Left lobe of liver (tissue), 2 donors: ENCODE results near the gene DNMT1. TPM values are rescaled to one million over a fixed set of nuclear protein-coding genes. Genes with fewer than 3 reads are reported as not detected.
"Not testable (repeated sequence)": the region's sequence is repeated elsewhere in the genome, so short reads cannot be mapped to it uniquely, and the experiment has no call there.

Source experiments
- ATAC-seq: fragments of 200-7000 bp; cut with Tn5 transposase; one replicate; pipeline ENCODE4 v1.9.1; 2020; ENCODE audit warnings: mild to moderate bottlenecking, moderate library complexity
- DNase-seq: peaks from one replicate; pipeline ENCODE4 v3.0.0-alpha.2; 2020; ENCODE audit warnings: low spot score
- total RNA-seq: library from RNA; stranded (reverse); gene quantifications from one replicate; pipeline ENCODE4 v1.2.1, GENCODE V29; 2021
- donor health status: DM: no; HTN: no; CAD: no; lungs with moderate emphysema.
- donor health status: DM: no; HTN: yes; CAD: no.

DNMT1 gene
- total RNA-seq: 21.5 TPM

DNA sequence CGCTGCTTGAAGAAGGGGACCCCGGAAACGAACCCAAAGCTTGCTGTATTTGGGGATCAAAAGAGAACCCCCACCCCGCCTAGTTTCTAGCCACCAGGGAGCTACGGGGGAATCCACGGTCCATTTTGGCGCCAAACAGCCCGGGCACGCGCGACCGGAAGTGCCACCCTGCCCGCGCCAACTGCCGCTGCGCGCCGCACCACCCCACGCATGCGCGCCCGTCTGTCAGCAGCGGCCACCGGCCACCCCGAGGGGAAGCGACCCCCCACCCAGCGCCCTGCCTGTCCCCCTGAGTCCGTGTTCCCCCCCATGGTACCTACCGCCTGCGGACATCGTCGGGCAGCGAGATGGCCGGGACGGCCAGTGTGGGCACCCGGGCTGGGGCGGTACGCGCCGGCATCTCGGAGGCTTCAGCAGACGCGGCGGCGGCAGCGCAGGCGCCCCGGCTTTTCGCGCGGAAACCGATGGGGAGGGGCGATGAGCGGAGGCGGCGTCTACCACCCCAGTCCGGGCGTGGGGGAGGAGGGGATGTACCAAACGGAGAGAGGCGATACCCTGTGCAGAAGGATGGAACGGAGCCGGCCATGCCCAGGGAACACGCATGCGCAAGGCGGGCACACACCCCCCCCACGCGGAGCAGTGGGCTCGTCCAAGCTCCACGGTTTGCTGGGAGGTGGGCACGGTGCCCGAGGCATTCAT is at the start of gene DNMT1:
DNMT1 (minus strand) TSS at position 454 of the 699 bp plus-strand sequence; CDS start at position 400, 54 bp downstream.
- DNase-seq (peak; percentile 95), ATAC-seq (peak; percentile 94)

DNA sequence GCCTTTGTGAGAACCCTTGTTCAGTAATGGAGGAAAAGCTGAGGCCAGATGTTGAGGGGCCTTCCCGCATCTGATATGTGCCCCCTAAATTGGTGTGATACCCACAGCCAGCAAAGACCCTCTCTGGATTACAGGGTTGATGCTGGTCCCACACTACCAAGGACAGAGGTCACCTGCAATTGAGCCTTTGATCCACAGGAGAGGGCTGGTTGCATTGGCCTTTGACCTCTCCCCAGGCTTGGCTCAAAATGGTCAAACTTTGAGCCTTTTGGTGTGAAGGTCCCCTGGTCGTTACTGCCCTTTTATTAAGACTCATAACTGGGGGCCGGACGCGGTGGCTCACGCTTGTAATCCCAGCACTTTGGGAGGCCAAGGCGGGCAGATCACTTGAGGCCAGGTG is 48.9 kb upstream of the DNMT1 start:
- no peak for ATAC-seq

DNA sequence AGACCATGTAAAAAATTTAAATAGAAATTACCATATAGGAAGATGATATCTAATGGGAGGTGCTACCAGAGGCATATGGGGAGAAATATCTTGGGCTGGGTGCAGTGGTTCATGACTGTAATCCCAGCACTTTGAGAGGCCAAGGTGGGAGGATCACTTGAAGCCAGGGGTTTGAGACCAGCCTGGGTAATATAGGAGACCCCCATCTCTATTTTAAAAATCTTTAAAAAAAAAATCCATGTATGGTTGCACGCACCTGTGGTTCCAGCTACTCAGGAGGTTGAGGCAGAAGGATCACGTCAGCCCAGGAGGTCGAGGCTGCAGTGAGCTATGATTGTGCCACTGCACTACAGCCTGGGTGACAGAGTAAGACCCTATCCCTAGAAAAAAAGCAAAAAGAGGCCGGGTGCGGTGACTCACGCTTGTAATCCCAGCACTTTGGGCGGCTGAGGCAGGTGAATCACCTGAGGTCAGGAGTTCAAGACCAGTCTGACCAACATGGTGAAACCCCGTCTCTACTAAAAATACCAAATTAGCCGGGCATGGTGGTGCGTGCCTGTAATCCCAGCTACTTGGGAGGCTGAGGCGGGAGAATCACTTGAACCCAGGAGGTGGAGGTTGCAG is 47.2 kb upstream of the DNMT1 start:
- ATAC-seq, DNase-seq: not testable (repeated sequence)

More for the DNA sequence above, 48.9 kb upstream of the DNMT1 start:
- no peak for DNase-seq

DNA sequence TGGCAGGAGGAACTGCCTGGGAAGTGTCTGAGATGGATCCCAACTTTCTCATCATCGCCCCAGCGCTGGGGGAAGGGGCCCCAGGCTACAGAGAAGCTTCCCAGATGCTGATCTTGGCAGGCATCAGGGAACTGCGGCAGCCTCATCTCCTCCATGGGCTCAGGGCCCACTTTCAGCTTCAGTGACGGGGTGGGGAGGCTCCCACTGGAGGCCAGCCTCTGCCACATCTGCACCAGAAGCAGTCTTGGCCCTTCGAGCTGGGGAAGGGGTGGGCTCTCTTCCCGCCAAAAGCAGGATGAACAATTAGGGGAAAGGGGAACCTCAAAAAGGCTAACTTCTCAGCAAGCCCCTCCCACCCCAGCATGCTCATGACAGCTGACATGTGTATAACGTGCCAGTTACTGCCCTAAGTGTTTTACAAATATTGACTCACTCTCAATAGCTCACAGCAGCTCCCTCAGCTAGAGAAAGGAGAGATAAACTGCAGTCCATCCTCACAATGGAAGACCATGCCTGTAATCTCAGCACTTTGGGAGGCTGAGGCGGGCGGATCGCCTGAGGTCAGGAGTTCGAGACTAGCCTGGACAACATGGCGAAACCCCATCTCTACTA is 43.5 kb upstream of the DNMT1 start:
- DNase-seq (no peak), ATAC-seq (peak; percentile 71)

DNA sequence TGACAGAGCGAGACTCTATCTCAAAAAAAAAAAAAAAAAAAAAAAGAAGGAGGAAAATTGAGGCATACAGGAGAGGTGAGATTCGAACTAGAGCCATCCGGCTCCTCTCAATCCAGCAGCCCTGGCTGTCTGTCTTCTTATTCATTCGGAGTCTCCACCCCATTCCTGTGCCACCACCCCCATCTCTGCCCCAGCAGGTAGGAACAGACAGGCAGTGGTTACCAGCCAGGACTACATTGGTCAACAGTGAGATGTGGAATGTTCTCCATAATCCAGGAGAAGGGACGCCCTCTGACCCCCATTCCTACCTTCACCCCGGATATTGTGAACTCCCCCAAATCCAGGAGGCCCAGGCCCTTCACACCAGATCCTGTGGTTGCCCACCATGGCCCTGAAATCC is 42.9 kb upstream of the DNMT1 start:
- DNase-seq: no peak
- ATAC-seq: peak; percentile 36

DNA sequence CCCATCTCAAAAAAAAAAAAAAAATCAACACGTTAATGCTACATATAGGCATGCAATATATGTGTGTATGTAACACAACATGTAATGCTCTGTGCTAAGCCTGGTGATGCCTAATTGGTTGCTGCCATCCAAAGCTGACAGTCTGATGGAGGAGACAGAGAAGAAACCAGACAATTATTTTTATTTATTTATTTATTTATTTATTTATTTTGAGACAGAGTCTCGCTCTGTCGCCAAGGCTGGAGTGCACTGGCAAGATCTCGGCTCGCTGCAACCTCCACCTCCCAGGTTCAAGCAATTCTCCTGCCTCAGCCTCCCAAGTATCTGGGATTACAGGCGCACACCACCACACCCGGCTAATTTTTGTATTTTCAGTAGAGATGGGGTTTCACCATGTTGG is 40.7 kb upstream of the DNMT1 start:
- DNase-seq, ATAC-seq: not testable (repeated sequence)

DNA sequence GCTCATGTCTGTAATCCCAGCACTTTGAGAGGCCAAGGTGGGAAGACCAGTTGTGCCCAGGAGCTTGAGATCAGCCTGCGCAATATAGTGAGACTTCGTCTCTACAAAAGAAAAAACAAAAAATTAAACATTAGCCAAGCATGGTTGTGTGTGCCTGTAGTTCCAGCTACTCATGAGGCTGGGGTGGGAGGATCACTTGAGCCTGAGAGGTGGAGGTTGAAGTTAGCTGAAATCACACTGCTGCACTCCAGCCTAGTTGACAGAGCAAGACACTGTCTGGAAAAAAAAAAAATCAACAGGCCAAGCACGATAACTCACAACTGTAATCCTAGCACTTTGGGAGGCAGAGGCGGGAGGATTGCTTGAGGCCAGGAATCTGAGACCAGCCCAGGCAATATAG is 40.2 kb upstream of the DNMT1 start:
- DNase-seq (no peak), ATAC-seq (no peak)

DNA sequence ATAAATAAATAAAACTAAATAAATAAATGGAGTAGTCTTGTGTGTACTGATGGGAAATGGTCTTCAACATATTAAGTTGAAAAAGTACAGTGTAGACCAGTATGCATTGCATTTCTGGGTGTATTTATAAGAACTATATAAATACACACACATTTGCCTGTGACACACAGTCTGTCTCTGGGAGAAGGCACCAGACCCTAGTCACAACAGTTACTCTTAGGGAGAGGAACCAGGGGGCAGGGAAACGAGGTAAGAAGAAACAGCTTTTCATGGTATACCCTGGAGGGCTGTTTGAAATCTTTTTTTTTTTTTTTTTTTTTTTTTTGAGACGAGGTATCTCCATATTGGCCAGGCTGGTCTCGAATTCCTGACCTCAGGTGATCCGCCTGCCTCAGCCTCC is 39.2 kb upstream of the DNMT1 start:
- ATAC-seq: no peak
- DNase-seq: no peak

DNA sequence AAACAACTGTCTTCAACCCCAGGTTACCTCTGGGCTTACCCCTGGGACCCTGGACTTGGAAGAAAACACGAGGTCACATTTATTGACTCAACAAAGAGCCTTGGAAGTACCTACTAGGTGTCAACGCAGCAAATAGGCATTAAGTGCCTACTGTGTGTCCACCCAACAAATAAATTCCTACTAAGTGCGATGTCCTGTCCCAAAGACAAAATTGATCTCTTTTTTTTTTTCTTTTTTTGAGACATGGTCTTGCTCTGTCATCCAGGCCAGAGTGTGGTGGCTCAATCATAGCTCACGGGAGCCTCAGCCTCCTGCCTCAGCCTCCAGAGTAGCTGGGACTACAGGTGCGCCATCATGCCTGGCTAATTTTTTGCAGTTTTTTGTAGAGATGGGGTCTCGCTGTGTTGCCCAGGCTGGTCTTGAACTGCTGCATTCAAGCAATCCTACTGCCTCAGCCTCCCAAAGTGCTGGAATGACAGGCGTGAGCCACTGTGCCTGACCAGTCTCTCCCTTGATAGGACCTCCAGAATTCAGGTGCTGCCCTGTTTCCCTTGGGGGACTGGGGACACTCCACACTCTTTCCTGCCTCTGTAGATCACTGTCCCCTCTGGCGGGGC is 37.0 kb upstream of the DNMT1 start:
- DNase-seq (no peak), ATAC-seq (no peak)

DNA sequence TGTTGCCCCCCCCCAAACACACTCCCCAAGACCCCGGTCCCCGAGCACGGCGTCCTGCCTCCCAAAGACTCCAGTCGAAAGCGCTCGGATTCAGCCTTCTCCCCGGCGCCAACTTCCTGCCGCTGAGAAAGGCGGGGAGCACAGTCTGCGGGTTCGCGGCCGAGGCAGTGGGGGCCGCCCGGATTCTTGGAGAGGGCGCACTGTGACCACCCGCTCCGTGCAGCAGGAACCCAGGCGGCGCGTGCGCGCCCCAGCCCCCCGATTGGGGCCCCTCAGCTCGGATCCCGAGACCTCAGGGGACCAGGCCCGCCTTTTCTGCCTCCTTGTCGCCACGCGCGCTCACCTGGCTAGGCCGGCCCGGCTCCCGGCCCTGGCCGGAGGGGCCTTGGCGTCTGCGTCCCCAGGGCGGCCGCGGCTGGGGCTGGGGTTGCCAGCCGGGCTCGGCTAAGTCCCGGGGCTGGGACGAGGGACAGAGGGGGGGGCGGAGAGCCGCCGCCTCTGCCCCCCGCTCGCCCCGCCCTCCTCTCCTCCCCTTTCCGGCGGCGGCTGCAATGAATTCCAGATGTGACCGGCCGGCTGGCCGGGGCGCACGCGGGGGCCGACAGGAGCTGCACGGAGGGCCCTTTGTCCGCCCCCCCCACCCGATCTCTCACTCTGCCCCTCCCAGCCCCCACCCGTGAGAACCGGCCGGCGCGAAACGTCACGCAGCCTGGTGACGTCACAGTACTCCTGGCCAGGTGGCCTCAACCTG is 36.3 kb upstream of the DNMT1 start, which contains the start of gene S1PR2:
S1PR2 (minus strand) TSS at position 471 of the 751 bp plus-strand sequence. CDS start 6,426 bp downstream, outside the sequence.
- ATAC-seq (peak; percentile 90), DNase-seq (peak; percentile 70)

DNA sequence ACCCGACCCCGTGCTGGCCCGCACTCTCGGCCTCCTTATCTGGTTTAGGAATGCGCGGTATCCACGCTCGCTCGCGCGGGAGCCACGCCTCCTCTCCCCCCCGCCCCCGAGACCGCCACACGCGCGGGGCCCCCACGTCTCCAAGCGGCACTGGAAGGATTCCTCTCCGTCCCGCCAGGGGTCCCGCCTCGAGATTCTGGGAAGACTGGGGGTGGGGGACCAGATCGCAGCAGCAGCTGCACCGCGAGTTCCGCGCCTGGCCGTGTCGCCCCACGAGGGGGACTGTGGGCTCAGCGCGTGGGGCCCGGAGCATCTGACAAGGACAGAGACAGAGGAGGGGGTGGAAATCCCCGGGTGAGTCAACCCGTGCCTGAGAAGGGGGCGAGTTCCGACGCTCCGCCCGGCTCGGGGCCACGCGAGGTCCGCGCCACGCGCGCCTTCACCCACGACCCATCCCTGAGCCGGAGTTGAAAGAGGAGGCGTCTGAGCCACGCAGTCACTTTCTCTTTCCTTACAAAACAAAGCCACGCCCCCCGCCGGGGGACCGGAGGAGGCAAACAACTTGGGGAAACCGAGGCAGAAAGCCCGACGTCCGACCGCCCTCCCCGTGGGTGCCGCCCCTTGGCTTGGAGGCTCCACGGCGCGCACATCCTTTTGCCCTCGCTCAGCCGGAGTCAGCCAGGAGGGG is 35.6 kb upstream of the DNMT1 start:
- ATAC-seq (no peak), DNase-seq (peak; percentile 56)

DNA sequence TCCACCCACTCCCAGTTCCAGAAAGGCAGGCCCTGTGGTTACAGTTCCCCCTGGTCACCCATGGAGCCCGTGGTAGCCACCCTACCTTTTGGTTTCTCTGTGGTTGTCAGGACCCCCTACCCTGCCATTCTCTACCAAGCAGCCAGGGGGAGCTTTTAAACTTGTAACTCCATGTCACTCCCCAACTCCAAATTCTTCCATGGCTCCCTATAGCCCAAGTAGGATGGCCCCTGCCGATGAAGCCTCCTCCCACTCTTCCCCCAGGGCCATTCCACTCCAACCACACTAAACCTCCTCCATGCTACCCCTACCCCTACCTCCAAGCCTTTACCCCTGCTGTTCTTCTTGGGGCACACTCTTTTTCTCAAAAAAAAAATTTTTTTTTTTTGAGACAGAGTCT is 34.2 kb upstream of the DNMT1 start:
- ATAC-seq (peak; percentile 19), DNase-seq (no peak)

DNA sequence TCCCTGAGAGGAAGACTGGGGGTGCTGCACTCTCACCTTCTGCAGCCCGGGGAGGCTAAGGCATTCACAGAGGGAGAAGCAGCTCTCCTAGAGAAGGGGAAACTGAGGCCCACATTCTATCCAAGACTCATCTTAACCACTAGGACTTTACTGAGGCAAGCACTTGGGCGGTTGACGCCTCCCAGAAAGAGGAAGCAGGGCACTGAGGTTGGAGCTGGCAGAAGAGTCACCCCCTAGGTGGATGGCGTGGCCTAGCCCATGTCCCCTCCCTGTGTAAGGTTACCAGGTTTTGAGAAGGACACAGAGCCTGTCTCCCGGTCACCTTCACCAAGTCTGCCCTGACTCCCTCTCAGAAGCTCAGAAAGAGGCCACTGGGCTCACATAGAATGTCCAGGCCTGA is 33.6 kb upstream of the DNMT1 start:
- ATAC-seq (no peak), DNase-seq (no peak)

DNA sequence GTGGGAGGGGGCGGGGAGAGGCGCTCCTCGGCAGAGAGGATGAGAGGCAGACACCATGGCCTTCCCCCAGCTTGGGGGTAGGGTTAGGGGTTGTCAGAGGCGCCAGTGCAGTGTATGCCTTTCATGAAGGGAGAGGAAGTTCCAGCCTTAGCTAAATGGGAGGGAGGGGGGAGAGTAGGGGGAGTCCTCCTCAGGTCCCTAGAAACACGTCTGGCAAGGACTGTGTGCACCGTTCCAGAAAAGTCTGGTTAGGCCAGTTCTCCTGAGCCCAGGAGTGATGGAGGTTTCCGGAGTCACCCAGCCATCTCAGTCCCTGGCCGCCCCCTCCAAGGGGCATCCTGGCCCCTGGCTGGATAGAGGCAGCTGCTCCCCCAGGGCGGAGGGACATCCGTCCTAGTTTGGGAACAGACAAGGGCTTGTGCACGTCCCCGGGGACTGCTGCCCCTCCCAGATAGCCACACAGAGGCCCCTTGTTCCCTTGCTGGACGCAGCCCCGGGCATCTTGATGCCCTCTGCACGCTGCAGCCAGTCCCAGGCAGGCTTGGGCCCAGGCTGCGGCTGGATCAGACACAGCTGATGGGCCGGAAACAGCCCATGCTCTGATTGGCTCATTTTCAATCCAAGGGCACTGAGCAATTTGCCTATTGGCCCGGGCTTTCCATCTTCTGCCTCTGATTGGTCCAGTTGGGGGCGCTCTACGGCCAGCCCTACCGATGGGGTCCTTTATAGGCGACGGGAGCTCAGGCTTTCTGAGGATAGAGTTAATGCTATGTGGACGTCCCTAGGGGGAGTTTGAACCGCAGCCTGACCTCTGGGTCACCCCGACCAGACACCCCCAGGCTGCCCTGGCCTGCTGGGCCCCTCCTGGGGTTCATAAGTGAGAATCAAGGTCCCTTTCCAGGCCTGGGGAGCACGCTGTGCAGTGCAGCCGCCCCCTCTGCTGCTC is 32.5 kb upstream of the DNMT1 start:
- DNase-seq (no peak), ATAC-seq (no peak)

DNA sequence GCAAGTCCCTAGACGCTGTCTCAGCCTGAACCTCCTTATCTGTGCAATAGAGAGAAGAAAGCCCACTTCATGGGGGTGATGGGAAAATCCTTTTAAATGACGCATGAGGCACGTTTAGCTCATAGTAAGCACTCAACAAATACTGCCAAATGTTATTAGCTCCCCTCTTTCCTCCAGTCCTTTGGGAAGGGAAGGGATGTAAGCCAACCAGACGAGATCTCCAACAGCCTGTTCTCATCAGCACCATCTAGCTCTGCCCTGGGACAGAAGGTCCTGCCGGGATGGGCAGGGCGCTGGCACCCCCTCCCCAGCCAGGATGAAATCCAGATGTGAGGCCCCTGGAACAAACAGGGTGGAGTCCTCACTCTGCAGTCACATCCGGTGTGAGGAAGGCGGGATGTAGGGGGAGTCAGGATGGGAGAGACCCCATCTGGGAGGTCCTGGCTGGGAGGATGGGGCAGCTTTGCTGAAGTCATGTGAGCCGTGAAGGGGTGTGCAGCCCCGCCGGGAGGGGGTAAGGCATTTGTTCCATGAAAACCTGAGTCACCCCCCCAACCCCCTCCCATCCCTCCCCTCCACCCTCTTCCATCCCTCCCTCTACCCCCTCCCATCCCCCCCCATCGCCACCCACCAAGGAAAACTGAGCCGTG is 31.7 kb upstream of the DNMT1 start:
- DNase-seq: no peak
- ATAC-seq: no peak

DNA sequence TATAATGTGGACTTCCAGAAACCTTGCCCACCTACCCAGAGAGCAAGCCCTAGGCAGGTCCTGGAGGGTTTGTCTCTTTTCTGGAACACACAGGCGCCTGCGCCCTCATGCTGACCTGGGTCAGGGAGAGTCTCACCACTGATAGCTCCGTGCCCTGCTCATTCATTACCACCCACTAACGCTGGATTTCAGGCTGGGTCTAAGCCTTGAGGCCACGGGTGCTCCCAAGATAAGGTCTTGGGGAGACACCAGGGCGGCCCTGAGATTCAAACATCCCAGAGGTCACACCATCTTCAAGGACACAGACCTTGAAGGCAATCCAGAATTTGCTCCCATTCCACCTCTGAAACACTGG is 31.2 kb upstream of the DNMT1 start:
- no peak for DNase-seq
- ATAC-seq: no peak

DNA sequence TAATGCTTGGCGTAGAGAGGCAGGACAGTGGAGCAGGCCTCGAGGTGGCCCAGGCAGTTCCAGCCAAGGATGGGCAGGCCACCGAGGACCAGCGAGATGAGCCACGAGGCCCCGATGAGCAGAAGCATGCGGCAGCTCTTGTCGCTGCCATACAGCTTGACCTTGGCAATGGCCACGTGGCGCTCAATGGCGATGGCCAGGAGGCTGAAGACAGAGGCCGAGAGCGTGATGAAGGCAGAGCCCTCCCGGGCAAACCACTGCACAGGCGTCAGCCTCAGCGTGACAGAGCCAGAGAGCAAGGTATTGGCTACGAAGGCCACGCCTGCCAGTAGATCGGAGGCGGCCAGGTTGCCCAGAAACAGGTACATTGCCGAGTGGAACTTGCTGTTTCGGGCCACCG is 29.6 kb upstream of the DNMT1 start:
- no peak for ATAC-seq

DNA sequence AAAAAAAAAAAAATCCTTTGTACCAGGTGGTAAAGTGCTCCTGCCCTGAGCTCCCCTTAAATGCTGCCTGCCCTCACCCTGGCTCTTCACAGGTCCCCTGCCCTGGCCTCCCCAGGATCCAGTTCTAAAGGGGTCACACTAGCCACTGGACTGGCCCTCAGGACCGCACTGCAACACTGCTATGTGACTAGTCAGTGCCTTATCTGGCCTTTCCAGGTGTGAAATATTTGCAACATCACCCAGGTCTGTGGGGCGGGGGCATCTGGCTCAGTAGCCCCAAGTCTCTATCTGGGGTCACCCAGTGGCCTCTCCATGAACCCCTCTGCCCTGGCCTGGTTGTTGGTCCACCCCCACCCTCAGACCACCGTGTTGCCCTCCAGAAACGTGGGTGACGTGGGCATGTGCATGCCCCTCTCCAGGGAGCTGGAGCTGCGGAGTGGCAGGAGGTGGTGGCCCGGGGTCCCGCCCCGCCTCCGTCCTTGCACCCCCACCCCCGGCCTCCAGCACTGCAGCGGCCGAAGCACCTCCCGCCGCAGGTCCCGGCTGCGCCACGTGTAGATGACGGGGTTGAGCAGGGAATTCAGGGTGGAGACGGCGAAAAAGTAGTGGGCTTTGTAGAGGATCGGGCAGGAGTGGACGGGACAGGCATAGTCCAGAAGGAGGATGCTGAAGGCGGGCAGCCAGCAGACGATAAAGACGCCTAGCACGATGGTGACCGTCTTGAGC is 28.9 kb upstream of the DNMT1 start:
- ATAC-seq (no peak), DNase-seq (no peak)

More for the DNA sequence above, 29.6 kb upstream of the DNMT1 start:
- DNase-seq: no peak
